HEK293T (cell line): ENCODE measurements around the gene HTR5A.

Experiments used
- ARNT ChIP-seq: fragments of 450-650 bp; IDR thresholded peaks from 2 replicates; pipeline ENCODE4 v1.6.1; 2017; ENCODE audit warnings: mild to moderate bottlenecking
- BHLHE40 ChIP-seq: fragments of 450-650 bp; IDR thresholded peaks from 2 replicates; pipeline ENCODE4 v1.6.1; 2016; ENCODE audit warnings: mild to moderate bottlenecking, moderate library complexity, borderline replicate concordance
- FOXA1 ChIP-seq: fragments of 450-650 bp; IDR thresholded peaks from 2 replicates; pipeline ENCODE4 v1.6.1; 2016; ENCODE audit warnings: mild to moderate bottlenecking
- FOXK2 ChIP-seq: fragments of 450-650 bp; IDR thresholded peaks from 2 replicates; pipeline ENCODE4 v1.6.1; 2016; ENCODE audit warnings: mild to moderate bottlenecking
- FOXM1 ChIP-seq: fragments of 450-650 bp; IDR thresholded peaks from 2 replicates; pipeline ENCODE4 v1.6.1; 2017; ENCODE audit warnings: mild to moderate bottlenecking, borderline replicate concordance
- HDGF ChIP-seq: fragments of 450-650 bp; IDR thresholded peaks from 2 replicates; pipeline ENCODE4 v1.6.1; 2017; ENCODE audit warnings: antibody characterized with exemption, borderline replicate concordance
- NFRKB ChIP-seq: fragments of 450-650 bp; IDR thresholded peaks from 2 replicates; pipeline ENCODE4 v1.6.1; 2016; ENCODE audit warnings: mild to moderate bottlenecking, moderate library complexity
- SP1 ChIP-seq: fragments of 450-650 bp; IDR thresholded peaks from 2 replicates; pipeline ENCODE4 v1.6.1; 2017
- TARDBP ChIP-seq: fragments of 450-650 bp; IDR thresholded peaks from 2 replicates; pipeline ENCODE4 v1.6.1; 2016
- ZNF384 ChIP-seq: fragments of 450-650 bp; IDR thresholded peaks from 2 replicates; pipeline ENCODE4 v1.6.1; 2016

GRCh38 chr7:155043756-155044155 is 26.4 kb upstream of the HTR5A start:
- TF ChIP-seq HDGF = no peak
- TF ChIP-seq SP1 = no peak
- TF ChIP-seq ZNF384 = no peak
- TF ChIP-seq NFRKB = no peak
- no peak for TF ChIP-seq TARDBP
- TF ChIP-seq BHLHE40 = no peak
- TF ChIP-seq FOXK2 = no peak
- TF ChIP-seq FOXA1 = no peak
- TF ChIP-seq FOXM1 = no peak
- TF ChIP-seq ARNT = no peak
